Measurements from ENCODE around the gene DLX1.
"Not testable (repeated sequence)": the region's sequence is repeated elsewhere in the genome, so short reads cannot be mapped to it uniquely, and the experiment has no call there.

The DLX1 gene

GRCh38 chr2:172129404-172129803, 44.1 kb downstream of the DLX1 start:
- in situ Hi-C loops (cut with MboI; ENCODE audit: low sequenced_read_pairs, unreplicated experiment): no loop called here
- no peak for DNase-seq (ENCODE audit: low spot score)
- TF ChIP-seq, protein P1, sequence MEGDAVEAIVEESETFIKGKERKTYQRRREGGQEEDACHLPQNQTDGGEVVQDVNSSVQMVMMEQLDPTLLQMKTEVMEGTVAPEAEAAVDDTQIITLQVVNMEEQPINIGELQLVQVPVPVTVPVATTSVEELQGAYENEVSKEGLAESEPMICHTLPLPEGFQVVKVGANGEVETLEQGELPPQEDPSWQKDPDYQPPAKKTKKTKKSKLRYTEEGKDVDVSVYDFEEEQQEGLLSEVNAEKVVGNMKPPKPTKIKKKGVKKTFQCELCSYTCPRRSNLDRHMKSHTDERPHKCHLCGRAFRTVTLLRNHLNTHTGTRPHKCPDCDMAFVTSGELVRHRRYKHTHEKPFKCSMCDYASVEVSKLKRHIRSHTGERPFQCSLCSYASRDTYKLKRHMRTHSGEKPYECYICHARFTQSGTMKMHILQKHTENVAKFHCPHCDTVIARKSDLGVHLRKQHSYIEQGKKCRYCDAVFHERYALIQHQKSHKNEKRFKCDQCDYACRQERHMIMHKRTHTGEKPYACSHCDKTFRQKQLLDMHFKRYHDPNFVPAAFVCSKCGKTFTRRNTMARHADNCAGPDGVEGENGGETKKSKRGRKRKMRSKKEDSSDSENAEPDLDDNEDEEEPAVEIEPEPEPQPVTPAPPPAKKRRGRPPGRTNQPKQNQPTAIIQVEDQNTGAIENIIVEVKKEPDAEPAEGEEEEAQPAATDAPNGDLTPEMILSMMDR (IDR thresholded peaks at IDR 0.05; ENCODE audit: borderline replicate concordance, control extremely low read depth, extremely low read depth, insufficient read depth, missing control alignments): no peak

DNA sequence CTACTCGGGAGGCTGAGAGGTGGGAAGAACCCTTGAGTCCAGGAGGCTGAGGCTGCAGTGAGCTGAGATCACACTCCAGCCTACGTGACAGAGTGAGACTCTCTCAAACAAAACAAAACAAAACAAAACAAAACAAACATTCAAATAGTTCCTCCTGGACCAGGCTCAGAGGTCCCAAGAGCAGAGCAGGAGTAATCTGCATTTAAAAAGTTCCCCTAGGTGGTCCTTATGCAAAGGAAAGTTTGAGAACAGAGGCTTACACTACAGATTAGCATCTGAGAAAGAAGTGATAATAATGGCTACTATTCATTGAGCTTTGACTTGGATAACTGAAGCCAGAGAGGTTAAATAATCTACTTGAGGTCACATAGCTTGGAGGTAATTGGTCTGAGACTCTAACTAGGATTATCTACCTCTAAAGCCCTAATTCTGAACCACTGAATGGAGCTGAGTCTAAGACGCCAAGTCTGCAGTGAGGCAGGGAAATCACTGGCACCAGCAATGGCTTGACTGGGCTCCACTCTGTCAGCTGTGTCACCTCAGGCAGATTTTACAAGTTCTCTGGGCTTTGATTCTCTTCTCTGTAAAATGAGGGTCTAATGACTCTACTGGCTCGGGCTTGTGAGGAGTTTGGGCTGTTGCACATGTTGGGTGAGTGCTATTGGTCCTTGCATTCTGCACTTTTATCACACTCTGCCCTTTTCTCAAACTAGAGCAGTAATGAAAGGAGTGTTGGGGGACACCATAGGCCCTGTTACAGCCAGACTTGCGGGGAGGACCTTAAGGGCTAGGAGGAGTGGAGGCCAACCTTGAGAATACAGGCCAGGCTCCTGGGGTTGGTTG, 46.6 kb downstream of the DLX1 start:
- DNase-seq (ENCODE audit: low spot score): no peak
- in situ Hi-C loops (cut with MboI; ENCODE audit: low sequenced_read_pairs, unreplicated experiment): no loop called here
- TF ChIP-seq, protein P1 (IDR thresholded peaks at IDR 0.05; ENCODE audit: borderline replicate concordance, control extremely low read depth, extremely low read depth, insufficient read depth, missing control alignments): no peak

DNA sequence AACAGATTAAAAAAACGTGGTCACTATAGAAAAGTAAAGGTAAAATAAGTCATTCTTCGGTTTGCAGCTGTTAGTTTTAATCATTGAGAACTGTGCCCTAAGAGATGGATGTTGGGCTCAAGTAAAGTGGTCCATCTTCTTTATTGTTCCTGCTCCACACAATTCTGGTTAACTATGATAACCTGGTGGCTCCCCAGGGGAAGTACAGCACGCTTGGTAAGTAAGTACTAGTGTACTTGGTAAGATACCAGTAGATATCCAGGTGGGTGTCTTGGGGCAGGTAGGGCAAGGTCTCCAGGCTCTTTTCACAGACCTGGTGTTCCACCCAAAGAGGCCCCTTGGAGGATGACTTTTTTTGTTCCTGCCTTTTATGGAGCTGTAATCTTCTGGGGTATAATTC, 49.0 kb downstream of the DLX1 start:
- DNase-seq (ENCODE audit: low spot score): no peak
- in situ Hi-C loops (cut with MboI; ENCODE audit: low sequenced_read_pairs, unreplicated experiment): no loop called here
- TF ChIP-seq, protein P1 (IDR thresholded peaks at IDR 0.05; ENCODE audit: borderline replicate concordance, control extremely low read depth, extremely low read depth, insufficient read depth, missing control alignments): no peak

DNA sequence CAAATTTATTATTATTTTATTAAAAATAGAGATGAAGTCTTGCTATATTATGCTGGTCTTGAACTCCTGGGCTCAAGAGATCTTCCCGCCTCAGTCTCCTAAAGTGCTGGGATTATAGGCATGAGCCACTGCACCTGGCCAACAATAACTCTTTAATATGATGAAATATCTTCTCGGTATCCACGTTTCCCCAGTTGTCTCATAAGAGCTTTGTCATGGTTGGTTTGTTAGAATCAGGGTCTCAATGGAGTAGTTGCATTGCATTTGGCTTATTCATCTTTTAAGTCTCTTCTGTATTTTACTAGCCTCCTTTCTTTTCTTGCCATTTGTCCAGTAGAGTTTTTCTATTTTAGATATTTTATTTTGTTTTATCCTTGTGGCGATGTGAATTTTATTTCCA, 50.1 kb downstream of the DLX1 start:
- in situ Hi-C loops (cut with MboI; ENCODE audit: low sequenced_read_pairs, unreplicated experiment): no loop called here
- no peak for DNase-seq (ENCODE audit: low spot score)
- TF ChIP-seq, protein P1 (IDR thresholded peaks at IDR 0.05; ENCODE audit: borderline replicate concordance, control extremely low read depth, extremely low read depth, insufficient read depth, missing control alignments): no peak

DNA sequence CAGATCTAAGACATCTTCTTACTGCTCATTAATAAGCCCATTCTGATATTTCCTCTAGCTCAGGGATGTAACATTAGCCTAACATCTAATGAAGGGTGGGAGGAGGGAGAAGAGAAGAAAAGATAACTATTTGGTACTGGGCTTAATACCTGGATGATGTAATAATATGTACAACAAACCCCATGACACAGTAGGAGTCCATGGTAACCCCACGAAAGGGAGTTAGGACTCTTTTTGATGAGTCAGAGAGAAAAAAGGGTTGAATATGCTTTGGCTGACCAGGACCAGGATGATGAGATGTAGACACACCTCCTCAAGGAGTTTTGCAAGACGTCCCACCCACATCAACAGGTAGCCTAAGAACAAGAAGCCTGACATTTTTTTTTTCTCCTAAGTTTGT, 51.8 kb downstream of the DLX1 start:
- TF ChIP-seq, protein P1 (IDR thresholded peaks at IDR 0.05; ENCODE audit: borderline replicate concordance, control extremely low read depth, extremely low read depth, insufficient read depth, missing control alignments): no peak
- in situ Hi-C loops (cut with MboI; ENCODE audit: low sequenced_read_pairs, unreplicated experiment): no loop called here
- no peak for DNase-seq (ENCODE audit: low spot score)

DNA sequence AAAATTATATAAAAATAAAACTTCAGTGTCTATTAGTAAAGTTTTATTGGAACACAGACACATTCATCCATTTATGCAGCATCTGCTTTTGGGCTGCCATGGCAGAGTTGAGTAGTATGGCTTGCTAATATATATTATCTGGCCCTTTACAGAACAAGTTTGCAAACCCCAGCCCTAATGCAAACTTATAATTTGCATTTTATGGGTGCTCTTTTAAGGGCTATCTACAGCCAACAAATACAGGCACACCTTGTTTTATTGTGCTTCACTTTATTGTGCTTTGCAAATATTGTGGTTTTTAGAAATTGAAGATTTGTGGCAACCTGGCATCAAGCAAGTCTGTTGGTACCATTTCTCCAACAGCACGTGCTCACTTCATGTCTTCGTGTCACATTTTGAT, 52.6 kb downstream of the DLX1 start:
- TF ChIP-seq, protein P1 (IDR thresholded peaks at IDR 0.05; ENCODE audit: borderline replicate concordance, control extremely low read depth, extremely low read depth, insufficient read depth, missing control alignments): no peak
- in situ Hi-C loops (cut with MboI; ENCODE audit: low sequenced_read_pairs, unreplicated experiment): no loop called here
- no peak for DNase-seq (ENCODE audit: low spot score)

GRCh38 chr2:172138727-172139126, 53.4 kb downstream of the DLX1 start:
- DNase-seq (ENCODE audit: low spot score); in situ Hi-C loops (cut with MboI; ENCODE audit: low sequenced_read_pairs, unreplicated experiment): not testable (repeated sequence)
